G401 (cell line): ENCODE measurements around the gene BCO2. TPM values are rescaled to one million over a fixed set of nuclear protein-coding genes. Genes with fewer than 3 reads are reported as not detected.
"Not testable (repeated sequence)": the region's sequence is repeated elsewhere in the genome, so short reads cannot be mapped to it uniquely, and the experiment has no call there.

Experiments used
- DNase-seq: peaks from one replicate; pipeline ENCODE4 v3.0.0-alpha.2; 2015; ENCODE audit warnings: low spot score
- in situ Hi-C: cut with HindIII; loops from 2 replicates; pipeline ENCODE4 v1.10.0; 2016; ENCODE audit warnings: low sequenced_read_pairs, mixed read lengths
- total RNA-seq: library from RNA; depleted of rRNA; stranded (reverse); fragments of >200 nt; shearing (Covaris generic); gene quantifications from 2 replicates; pipeline ENCODE4 v1.2.3, GENCODE V29; 2014; rRNA removed

BCO2 gene, protein sequence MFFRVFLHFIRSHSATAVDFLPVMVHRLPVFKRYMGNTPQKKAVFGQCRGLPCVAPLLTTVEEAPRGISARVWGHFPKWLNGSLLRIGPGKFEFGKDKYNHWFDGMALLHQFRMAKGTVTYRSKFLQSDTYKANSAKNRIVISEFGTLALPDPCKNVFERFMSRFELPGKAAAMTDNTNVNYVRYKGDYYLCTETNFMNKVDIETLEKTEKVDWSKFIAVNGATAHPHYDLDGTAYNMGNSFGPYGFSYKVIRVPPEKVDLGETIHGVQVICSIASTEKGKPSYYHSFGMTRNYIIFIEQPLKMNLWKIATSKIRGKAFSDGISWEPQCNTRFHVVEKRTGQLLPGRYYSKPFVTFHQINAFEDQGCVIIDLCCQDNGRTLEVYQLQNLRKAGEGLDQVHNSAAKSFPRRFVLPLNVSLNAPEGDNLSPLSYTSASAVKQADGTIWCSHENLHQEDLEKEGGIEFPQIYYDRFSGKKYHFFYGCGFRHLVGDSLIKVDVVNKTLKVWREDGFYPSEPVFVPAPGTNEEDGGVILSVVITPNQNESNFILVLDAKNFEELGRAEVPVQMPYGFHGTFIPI
- total RNA-seq = 1.1 TPM in 1 of 2 replicates, not detected in the other

DNA sequence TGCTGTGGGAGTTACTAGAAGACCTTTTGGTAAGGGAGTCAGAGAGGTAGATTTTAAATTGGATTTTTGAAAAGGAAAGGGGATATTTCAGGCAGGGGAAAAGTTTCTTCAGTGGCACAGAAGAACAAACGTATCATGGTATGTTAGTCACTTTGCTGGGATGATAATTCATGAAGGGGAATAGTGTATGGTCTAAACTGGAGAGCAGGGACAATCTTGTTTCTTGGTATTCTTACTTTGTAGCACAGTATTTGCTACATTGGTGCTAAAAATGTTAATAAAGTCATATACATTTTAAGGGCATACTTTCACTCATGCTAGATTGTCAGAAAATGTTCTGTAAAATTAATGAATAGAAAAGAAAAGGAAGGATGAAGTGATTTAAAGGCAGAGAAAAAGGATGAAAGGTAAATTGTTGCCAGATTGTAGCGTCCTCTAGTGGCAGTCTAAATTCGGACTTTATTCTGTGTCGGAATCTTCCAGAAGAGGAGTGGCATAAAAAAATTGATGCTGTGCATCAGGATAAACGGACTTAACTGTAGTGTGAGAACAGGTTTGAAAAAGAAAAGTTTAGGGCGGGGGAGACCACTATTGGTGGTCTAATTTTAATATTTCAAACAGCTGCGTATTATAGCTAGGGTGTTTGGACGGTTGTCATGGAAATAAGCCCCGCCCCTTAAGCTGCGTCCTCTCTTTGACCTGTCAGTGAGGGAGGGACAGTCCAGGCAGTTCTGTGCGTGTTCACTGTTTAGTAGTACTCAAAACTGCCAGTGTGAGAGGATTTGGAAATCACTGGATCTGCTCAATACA, at the start of gene BCO2:
Gene BCO2 (plus strand): TSS at position 724 of the 810 bp plus-strand sequence. CDS start 90 bp downstream, outside the sequence.
- DNase-seq = peak; percentile 62
- in situ Hi-C loops = no loop called here

DNA sequence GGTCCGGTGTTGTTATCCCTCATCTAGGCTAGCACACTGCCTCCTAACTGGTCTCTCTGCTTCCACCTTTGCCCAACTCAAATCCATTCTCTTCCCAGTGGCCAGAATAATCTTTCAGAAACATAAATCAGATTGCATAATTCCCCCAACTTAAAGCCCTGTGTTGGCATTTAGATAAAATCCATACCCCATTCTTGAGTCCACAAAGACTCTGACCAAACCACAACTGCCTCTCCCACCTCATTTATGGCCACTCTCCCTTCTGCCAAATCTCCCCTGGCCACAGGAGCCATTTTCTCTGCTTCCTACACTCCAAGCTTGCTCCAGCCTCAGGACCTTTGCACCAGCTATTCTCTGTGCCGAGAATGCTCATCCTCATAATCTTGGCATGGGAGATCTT, 48.3 kb upstream of the BCO2 start:
- in situ Hi-C loops = no loop called here
- DNase-seq = no peak

DNA sequence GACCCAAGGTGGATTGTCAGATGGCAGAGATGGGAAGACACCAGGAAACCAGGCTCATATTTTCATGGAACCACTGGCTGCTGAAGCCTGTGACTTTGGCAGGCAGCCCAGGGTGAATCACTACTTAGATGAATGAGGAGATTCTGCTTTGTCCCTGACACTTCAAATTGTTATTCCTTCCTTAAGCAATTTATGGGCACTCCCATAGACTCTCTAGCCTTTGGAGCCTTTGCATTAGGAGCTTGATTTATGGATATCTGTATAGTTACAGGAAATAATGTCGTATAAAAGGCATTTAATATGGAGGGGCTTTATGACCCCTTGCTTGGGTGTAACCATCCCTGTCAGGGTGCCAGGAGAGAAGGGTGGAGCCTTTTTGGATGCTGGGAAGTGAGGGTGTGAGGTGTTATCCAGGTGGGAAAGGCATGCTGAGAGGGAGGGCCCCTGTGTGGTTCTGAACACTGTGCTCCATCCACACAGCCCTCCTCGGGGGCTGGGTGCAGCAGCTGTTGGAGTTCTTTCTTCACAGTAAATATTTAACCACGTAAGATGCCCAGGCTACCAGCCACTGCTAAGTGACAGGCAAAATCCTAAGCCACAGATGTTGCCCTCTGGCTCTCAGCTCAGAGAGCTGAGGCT, 46.7 kb upstream of the BCO2 start:
- peak; percentile 11 for DNase-seq

DNA sequence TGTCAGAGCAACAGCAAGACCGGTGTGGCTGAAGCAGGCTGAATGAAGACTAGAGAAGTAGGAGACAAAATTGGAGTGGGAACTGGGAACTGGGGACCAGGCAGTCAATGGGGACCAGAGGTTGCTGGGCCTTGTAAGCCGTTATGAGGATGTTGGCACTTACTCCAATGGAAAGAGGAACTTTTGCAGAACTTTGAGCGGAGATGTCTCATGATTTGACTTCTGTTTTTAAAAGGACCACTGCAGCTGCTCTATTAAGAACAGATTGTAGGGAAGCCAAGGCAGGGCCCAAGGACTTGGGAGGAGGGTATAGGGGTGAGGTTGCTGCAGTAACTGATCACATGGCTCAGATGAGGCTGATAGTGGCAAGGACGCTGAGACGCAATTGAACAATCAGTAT, 45.7 kb upstream of the BCO2 start:
- DNase-seq = peak; percentile 2
- in situ Hi-C loops = no loop called here

More for the DNA sequence above, 46.7 kb upstream of the BCO2 start:
- in situ Hi-C loops = no loop called here

DNA sequence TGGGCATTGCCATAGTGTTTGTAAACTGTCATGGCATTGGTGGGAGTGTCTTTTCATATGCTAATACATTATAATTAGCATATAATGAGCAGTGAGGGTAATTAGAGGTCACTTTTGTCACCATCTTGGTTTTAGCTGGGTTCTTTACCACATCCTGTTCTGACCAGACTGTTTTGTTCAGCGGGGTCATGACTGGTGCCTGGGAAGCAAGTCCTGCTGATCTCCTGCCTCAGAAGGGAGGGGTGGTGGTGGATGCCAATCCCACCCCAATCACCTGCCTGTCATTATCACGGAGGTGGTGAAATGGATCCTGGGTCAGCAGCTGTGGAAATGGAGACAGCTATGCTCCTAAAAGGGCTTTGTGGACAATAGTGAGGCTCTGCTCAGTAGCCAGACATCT, 42.6 kb upstream of the BCO2 start:
- in situ Hi-C loops = no loop called here
- no peak for DNase-seq

DNA sequence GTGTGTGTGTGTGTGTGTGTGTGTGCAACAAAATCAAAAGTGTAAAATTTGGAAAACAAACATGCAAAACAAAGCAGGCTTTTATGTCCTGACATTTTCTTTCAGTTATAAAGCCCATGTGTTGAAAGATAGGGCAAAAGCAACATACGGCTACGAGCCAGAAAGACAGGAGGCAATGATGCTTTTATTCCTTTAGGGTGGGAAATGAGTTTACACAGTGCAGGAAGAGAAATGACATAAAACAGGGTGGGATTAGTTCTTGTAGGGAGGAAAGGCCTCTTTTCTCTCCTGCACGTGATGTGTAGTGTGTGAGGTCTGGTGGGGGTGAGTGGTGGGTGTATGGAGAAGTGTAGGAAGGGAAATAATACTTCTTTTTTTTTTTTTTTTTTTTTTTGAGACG, 40.8 kb upstream of the BCO2 start:
- no peak for DNase-seq
- in situ Hi-C loops = no loop called here

DNA sequence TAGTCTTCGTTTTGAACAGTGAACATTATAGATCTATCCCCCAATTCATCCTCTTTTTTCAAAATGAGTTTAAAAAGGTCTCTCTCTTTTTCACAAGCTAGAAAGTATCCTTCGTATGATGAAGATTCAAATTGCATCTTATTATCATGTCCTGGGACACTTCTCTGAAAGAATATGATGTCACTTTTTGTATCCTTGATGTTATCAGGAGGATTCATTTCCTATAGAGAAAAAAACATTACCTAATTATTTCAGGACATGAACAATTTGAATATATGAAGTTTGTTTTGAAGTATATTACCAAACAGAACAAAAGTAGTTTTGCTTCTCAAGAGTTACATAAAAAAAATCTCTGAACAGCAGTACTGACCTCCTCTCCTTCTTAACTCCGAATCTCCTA, 31.7 kb upstream of the BCO2 start:
- in situ Hi-C loops = no loop called here
- no peak for DNase-seq

DNA sequence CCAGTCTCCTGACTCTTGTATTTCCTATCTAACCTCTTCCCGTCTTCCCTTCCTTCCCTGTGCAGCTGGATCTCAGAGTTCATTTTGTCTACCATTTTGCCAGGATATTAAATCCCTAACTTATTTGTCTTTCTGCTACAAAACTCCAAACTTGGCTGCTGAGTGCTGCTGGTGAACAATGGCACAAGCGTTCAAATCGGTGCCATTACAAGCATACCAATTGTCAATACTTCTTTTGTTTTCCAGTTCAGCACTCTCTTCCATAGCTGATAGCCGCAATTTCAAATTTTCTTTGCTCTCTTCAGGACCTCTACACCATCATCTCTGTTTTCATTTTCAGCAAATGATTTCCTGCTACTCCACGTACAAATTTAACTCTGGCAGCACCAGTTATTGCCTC, 24.8 kb upstream of the BCO2 start:
- in situ Hi-C loops = no loop called here
- no peak for DNase-seq

DNA sequence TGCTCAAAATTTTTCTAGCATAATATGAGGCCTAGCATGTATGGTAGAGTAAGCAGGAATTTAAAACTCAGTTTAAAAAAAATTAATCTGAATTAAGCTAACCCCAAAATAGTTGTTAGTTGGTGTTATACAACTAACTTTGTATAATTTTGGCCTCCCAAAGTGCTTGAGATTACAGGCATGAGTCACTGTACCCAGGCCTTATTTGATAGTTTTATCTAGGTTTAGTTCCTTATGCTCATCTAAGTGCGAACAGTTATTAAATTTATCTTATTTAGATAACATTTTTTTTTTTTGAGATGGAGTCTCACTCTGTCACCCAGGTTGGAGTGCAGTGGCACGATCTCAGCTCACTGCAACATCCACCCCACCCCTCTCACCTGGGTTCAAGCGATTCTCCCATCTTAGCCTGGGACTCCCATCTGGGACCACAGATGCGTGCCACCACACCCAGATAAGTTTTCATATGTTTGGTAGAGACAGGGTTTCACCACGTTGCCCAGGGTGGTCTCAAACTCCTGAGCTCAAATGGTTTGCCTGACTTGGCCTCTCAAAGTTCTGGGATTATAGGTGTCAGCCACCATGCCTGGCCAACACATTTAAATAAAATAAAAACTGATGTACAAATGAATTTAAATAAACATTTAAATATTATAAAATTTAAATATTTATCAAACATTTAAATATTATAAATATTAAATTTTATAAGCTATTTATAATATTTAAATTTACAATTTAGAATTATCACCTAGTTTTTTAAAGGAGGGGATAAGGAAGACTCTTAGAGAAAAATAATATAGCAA, 19.0 kb upstream of the BCO2 start:
- no peak for DNase-seq
- in situ Hi-C loops = no loop called here

DNA sequence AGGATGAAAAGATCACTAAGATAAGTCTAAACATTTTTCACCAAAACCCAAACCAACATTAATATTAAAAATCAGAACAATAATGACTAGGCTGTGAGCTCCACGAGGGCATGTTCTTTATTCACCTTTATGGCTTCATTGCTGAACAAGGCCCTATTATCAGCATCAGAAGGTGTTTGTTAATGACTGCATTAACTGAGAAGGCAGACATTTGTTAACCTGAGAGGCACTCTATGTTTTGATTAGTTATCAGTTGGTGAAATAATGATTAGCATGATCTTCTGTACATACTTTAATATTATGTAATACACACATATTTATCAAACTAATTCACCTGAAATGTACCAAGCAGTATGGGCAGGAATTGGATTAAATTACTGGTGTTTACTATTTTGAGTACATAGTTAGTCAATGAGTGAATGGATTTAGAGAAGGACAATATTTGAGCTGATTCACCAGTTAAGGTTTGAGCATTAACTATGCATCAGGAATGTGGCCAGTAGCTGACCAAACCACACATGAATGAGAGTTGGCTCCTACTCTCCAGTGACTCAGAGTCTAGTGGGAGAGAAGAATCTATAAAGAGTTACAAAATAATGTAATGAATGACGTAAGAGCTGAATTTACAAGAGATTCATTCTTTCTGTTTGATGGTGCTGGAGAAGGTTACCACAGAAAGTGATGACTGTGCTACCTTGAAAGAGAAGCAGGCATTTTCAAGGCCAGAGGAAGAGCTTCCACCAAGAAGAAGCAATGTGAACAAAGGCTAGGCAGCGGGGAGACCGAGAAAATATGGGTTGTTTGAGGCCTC, 18.2 kb upstream of the BCO2 start:
- in situ Hi-C loops = no loop called here
- no peak for DNase-seq

DNA sequence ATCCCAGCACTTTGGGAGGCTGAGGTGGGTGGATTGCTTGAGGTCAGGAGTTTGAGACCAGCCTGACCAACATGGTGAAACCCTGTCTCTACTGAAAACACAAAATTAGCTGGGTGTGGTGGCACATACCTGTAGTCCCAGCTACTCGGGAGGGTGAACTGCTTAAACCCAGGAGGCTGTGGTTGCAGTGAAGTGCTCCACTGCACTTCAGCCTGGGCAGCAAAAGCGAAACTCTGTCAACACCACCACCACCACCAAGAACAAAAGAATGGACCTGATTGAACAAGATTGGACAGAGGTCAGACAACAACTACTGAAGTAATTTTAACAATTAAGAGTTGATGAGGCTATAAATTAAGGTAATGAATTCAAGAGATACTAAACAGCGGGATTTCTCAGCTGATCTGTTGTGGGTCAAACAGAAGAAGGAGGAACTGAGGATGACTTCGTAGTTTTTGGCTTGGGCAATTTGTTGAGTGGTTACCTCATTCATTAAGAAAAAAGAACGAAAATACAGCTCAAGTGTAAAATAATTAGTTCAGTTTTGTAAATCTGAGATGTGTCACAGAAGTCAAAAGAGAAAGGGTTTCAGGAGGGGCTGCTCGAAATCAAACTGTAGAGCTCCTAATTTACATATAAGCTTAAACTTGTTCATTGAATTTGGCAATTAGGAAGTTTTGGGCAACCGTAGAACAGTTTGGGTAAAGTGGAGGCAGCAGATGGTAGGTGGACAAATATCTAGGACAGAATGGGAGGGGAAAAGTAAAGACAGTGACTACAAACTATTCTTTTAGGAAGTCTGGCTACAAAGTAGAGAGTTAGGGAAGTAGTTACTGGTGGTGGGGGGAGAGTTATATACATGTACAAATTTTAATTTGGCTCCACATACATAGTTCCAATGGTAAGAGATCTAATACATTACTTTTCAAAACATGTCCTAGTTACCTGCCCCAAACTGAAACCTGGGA, 15.9 kb upstream of the BCO2 start:
- in situ Hi-C loops = no loop called here
- no peak for DNase-seq

DNA sequence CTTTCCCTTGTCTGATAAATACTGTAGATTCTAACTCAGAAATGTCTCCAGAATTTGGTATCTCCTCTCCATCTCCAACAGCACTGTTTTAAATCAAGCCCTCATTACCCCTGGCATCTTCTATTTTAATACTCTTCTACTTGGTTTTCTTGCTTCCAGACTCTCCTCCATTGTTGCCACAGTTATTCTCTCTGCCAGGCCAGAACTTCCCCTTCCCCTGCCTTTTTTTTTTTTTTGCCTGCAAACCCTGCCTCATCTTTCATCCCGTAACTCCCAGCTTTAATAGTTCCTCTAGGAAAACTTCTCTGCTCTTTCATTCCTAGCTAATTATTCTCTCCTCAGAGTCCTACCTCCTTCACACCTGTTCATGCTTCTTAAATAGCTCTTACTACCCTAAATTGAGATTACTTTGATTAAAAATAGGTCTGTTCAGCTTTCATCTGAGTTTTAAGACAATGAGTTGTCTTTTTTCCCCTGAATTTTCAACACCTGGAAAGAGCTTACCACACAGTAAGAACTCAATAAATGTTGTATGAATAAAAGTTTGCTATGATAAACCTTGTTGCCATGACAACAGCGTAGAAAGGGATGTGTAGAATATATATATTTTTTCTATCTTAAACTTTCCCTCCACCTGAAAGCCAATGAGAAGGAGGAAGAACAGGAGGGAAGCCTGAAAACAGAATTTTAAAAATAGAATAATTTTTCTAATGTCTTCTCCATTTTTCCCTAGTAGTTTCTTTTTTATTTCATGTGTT, 15.0 kb upstream of the BCO2 start:
- in situ Hi-C loops = no loop called here

DNA sequence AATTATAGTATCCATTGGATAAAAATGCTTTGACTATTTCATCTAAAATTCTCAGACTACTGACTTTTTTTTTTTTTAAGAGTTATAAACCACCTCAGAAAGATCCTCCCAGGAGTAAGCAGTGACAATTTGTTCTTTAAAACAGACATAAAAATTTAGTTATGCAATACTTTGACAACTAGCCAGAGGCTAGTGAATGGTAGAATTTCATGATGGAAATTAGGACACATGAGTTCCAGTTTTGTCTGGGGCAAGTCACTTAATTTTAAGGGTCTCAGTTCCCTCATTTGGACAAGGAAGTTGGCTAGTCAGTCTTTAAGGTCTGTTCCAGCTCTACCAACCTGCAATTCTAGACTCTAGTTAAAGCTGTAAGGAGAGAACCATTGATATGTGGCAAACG, 14.3 kb upstream of the BCO2 start:
- in situ Hi-C loops = no loop called here

More for the DNA sequence above, 15.0 kb upstream of the BCO2 start:
- no peak for DNase-seq

DNA sequence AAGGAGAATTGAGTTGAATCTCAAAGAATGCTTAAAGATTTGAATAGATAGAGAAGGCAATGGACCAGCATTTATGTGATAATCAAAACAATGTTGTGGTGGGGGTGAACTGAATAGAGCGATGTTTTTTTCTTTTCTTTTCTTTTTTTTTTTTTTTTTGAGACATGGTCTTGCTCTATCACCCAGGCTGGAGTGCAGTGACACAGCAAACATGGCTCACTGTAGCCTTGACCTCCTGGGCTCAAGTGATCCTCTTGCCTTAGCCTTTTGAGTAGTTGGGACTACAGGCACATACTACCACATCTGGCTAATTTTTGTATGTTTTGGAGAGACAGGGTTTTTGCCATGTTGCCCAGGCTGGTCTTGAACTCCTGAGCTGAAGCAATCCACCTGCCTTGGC, 13.1 kb upstream of the BCO2 start:
- in situ Hi-C loops, DNase-seq: not testable (repeated sequence)

More for the DNA sequence above, 14.3 kb upstream of the BCO2 start:
- DNase-seq = no peak

DNA sequence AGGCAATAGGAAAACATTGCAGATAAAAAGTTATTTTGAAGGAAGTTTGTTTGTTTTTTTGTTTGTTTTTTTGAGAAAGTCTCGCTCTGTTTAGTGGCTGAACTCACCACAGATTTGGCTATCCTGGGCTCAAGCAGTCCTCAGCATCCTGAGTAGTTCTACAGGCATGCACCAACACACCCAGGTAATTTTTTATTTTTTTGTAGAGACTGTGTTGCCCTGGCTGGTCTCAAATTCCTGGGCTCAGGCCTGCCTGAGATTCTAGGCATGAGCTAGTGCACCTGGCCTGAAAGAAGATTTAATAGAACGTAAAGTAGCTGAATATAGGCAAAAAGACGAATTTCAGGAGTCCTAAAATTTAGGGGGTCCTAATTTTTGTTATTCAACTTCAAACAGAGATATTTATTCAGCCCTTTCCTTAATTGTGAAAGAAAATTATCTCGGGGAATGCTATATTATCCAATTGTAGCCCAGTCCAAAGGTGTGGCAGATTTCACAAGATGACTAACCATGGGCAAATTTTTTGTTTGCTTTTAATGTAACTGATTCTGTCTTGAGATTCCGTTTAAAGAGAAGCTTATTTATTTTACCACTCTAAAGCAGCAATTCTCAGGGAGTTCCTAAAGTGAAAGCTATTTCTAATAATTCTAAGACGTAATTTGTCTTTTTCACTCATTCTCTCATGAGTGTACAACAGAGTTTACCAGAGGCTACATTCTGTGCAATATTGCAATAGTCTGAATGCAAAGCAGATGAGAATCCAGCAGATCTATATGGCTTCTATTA, 12.4 kb upstream of the BCO2 start:
- in situ Hi-C loops = no loop called here
- DNase-seq = no peak
